ENCODE data around the gene PRKAR1B.

Gene PRKAR1B

GRCh38 chr7:756928-757560, 30.0 kb upstream of the PRKAR1B start:
- Histone ChIP-seq H3K9me3 (ENCODE audit: low read length) (no peaks in the 10 kb centered on the region), H3K4me2 (ENCODE audit: low read length) (no peak overlapping the region), H3K36me3 (ENCODE audit: insufficient read depth, low read length) (peaks cover 67% of the 10 kb centered on the region), H2AFZ (ENCODE audit: low read length) (no peak overlapping the region), H4K20me1 (ENCODE audit: insufficient read depth, low read length) (no peaks in the 10 kb centered on the region), H3K27ac (ENCODE audit: low read depth, low read length, poor library complexity, severe bottlenecking) (no peak overlapping the region), H3K79me2 (ENCODE audit: insufficient read depth, low read length) (no peaks in the 10 kb centered on the region), H3K9ac (ENCODE audit: low read length) (no peak overlapping the region), H3K27me3 (ENCODE audit: insufficient read depth, low read length) (no peaks in the 10 kb centered on the region), H3K4me1 (ENCODE audit: insufficient read depth, low read length, severe bottlenecking) (no peaks in the 10 kb centered on the region), H3K9me2 (ENCODE audit: low read depth, low read length) (no peaks in the 10 kb centered on the region), H3K4me3 (ENCODE audit: low read depth, low read length, poor library complexity, severe bottlenecking) (no peak overlapping the region), H3F3A (ENCODE audit: insufficient read depth, low read length) (no peaks in the 10 kb centered on the region)
- TF ChIP-seq CTCF (IDR thresholded peaks at IDR 0.05; ENCODE audit: low read length) (no peak), EZH2 (IDR thresholded peaks at IDR 0.05; ENCODE audit: borderline replicate concordance, low read length) (no peak)

- TF ChIP-seq EZH2 (IDR thresholded peaks at IDR 0.05; ENCODE audit: borderline replicate concordance, low read length) = no peak
- no peak for TF ChIP-seq CTCF (IDR thresholded peaks at IDR 0.05; ENCODE audit: low read length)
- Histone ChIP-seq H3K9ac (ENCODE audit: low read length) (no peak overlapping the region), H3K4me2 (ENCODE audit: low read length) (no peak overlapping the region), H4K20me1 (ENCODE audit: insufficient read depth, low read length) (no peaks in the 10 kb centered on the region), H3K9me3 (ENCODE audit: low read length) (no peaks in the 10 kb centered on the region), H3K79me2 (ENCODE audit: insufficient read depth, low read length) (no peaks in the 10 kb centered on the region), H3K27ac (ENCODE audit: low read depth, low read length, poor library complexity, severe bottlenecking) (no peak overlapping the region), H2AFZ (ENCODE audit: low read length) (no peak overlapping the region), H3K4me3 (ENCODE audit: low read depth, low read length, poor library complexity, severe bottlenecking) (no peak overlapping the region), H3F3A (ENCODE audit: insufficient read depth, low read length) (no peaks in the 10 kb centered on the region), H3K36me3 (ENCODE audit: insufficient read depth, low read length) (peaks cover 68% of the 10 kb centered on the region), H3K4me1 (ENCODE audit: insufficient read depth, low read length, severe bottlenecking) (no peaks in the 10 kb centered on the region), H3K9me2 (ENCODE audit: low read depth, low read length) (no peaks in the 10 kb centered on the region), H3K27me3 (ENCODE audit: insufficient read depth, low read length) (no peaks in the 10 kb centered on the region)
These were observed 29.3 kb upstream of the PRKAR1B start for GRCh38 chr7:756231-756927.

GRCh38 chr7:755413-755805, 28.3 kb upstream of the PRKAR1B start:
- TF ChIP-seq CTCF (IDR thresholded peaks at IDR 0.05; ENCODE audit: low read length) (no peak), EZH2 (IDR thresholded peaks at IDR 0.05; ENCODE audit: borderline replicate concordance, low read length) (no peak)

More at GRCh38 chr7:755413-755805, 28.3 kb upstream of the PRKAR1B start:
- no peaks in the 10 kb centered on the region for H3K9me3 ChIP-seq (ENCODE audit: low read length)
- no peaks in the 10 kb centered on the region for H3K27me3 ChIP-seq (ENCODE audit: insufficient read depth, low read length)
- H3K79me2 ChIP-seq (ENCODE audit: insufficient read depth, low read length) = no peaks in the 10 kb centered on the region
- H3K9me2 ChIP-seq (ENCODE audit: low read depth, low read length) = no peaks in the 10 kb centered on the region
- H3F3A ChIP-seq (ENCODE audit: insufficient read depth, low read length) = no peaks in the 10 kb centered on the region
- no peak overlapping the region for H3K9ac ChIP-seq (ENCODE audit: low read length)
- H3K36me3 ChIP-seq (ENCODE audit: insufficient read depth, low read length) = peaks cover 77% of the 10 kb centered on the region
- no peaks in the 10 kb centered on the region for H4K20me1 ChIP-seq (ENCODE audit: insufficient read depth, low read length)
- no peak overlapping the region for H3K27ac ChIP-seq (ENCODE audit: low read depth, low read length, poor library complexity, severe bottlenecking)
- no peak overlapping the region for H2AFZ ChIP-seq (ENCODE audit: low read length)
- H3K4me1 ChIP-seq (ENCODE audit: insufficient read depth, low read length, severe bottlenecking) = no peaks in the 10 kb centered on the region
- no peak overlapping the region for H3K4me2 ChIP-seq (ENCODE audit: low read length)
- H3K4me3 ChIP-seq (ENCODE audit: low read depth, low read length, poor library complexity, severe bottlenecking) = no peak overlapping the region

Data from OCI-LY1 (cell line).